Measurements from ENCODE around the gene RAMP3. TPM values are rescaled to one million over a fixed set of nuclear protein-coding genes. Genes with fewer than 3 reads are reported as not detected.
"Not testable (repeated sequence)": the region's sequence is repeated elsewhere in the genome, so short reads cannot be mapped to it uniquely, and the experiment has no call there.

The RAMP3 gene
- total and polyA plus RNA-seq, 3 experiments from 2014 or later = not detected

DNA sequence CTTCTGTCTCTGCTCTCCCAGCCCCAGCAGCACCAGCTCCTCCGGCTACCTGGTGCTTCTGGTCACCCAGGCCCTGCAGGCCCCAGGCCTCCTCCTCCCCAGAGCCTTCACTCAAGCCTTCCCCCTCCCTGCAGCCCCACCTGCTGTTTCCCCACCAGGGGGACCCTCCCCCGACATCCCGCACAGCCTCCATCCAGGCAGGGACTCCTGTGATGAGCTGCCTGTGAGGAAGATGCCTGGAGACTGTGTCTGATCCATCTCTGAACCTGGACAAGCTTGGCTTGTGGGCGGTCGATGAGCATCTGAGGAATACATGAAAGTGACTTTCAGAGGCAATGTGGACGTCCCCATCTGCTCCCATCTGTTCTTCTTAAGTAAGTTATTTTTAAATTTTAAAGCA is 45.0 kb downstream of the RAMP3 start:
- Mint-ChIP-seq H3K4me1 (peaks cover 14 to 25% (median 24%) of the 10 kb centered on the region in 3 donors), H3K36me3 (no peaks in the 10 kb centered on the region), H3K27me3 (peaks cover 0 to 2% of the 10 kb centered on the region in 2 donors), H3K4me3 (no peak overlapping the region), H3K9me3 (no peaks in the 10 kb centered on the region), H3K27ac (no peak overlapping the region)
- H3K4me1 ChIP-seq (ENCODE audit: insufficient read depth, low read length) = no peaks in the 10 kb centered on the region
- DNase-seq = no peak
- POLR2A ChIA-PET = no interaction called here
- H3K9me3 ChIP-seq (ENCODE audit: low read length) = no peaks in the 10 kb centered on the region
- H3K27me3 ChIP-seq (ENCODE audit: insufficient read depth, low read length, poor library complexity, severe bottlenecking) = no peaks in the 10 kb centered on the region
- H3K27ac ChIP-seq (ENCODE audit: low read depth, low read length) = no peak overlapping the region
- CTCF ChIA-PET = no interaction called here
- no peak overlapping the region for H3K4me3 ChIP-seq (ENCODE audit: low read length)
- no peaks in the 10 kb centered on the region for H3K36me3 ChIP-seq (ENCODE audit: insufficient read depth, low read length)

DNA sequence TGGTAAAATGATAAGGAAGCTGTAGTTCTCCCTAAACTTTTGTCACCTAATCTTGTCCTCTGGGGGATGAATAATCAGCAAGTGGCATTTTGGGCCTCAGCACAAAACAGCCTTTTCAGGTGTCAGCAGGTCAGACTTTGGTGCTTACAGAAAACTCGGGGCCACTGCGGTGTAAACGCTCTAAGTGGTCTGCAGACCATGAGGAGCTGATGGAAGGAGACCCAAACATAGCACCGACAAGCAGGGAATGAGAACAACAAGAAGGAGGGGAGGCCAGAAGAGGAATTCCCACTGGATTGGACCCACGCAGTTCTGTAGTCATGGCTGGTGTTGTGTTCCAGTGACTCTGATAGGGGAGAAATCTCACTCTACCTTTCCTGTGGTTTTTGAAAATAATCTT is 45.4 kb downstream of the RAMP3 start:
- Histone ChIP-seq H3K4me3 (ENCODE audit: low read length) (no peak overlapping the region), H3K27ac (ENCODE audit: low read depth, low read length) (no peak overlapping the region), H3K27me3 (ENCODE audit: insufficient read depth, low read length, poor library complexity, severe bottlenecking) (no peaks in the 10 kb centered on the region), H3K36me3 (ENCODE audit: insufficient read depth, low read length) (no peaks in the 10 kb centered on the region), H3K4me1 (ENCODE audit: insufficient read depth, low read length) (no peaks in the 10 kb centered on the region), H3K9me3 (ENCODE audit: low read length) (no peaks in the 10 kb centered on the region)
- H3K27ac Mint-ChIP-seq = peak overlapping the region in 1 of 8 donors; percentile 32
- ChIA-PET CTCF (no interaction called here), POLR2A (no interaction called here)
- H3K36me3 Mint-ChIP-seq = no peaks in the 10 kb centered on the region
- H3K27me3 Mint-ChIP-seq = peaks cover 0 to 2% of the 10 kb centered on the region in 2 donors
- H3K4me1 Mint-ChIP-seq = peaks cover 14 to 25% (median 24%) of the 10 kb centered on the region in 3 donors
- DNase-seq = no peak
- H3K9me3 Mint-ChIP-seq = no peaks in the 10 kb centered on the region
- no peak overlapping the region for H3K4me3 Mint-ChIP-seq

DNA sequence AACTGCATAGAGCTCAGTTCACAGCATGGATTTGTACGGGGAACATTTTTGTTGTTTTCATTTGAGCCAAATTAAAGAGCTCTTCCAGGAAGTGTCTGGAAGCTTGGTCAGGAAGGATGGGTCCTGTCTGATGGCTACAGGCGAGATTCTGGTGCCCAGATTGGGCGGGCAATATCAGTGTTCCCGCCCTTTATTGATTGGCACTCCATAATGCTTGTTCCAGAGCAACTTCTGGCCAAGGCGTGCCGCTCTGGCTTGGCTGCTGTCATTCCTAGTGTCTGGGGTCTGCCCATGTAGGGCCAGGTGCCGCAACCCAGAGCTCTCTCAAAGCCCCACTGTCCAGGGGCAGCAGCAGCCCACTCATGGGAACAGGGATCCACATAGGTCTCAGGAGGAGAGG is 45.9 kb downstream of the RAMP3 start:
- H3K27ac Mint-ChIP-seq = peak overlapping the region in 2 of 8 donors; percentile 31 to 32
- Histone ChIP-seq H3K9me3 (ENCODE audit: low read length) (no peaks in the 10 kb centered on the region), H3K27ac (ENCODE audit: low read depth, low read length) (no peak overlapping the region), H3K36me3 (ENCODE audit: insufficient read depth, low read length) (no peaks in the 10 kb centered on the region), H3K27me3 (ENCODE audit: insufficient read depth, low read length, poor library complexity, severe bottlenecking) (no peaks in the 10 kb centered on the region), H3K4me1 (ENCODE audit: insufficient read depth, low read length) (no peaks in the 10 kb centered on the region), H3K4me3 (ENCODE audit: low read length) (no peak overlapping the region)
- peaks cover 14 to 25% (median 24%) of the 10 kb centered on the region in 3 donors for H3K4me1 Mint-ChIP-seq
- no peak overlapping the region for H3K4me3 Mint-ChIP-seq
- no peaks in the 10 kb centered on the region for H3K36me3 Mint-ChIP-seq
- POLR2A ChIA-PET = no interaction called here
- no peak for DNase-seq
- CTCF ChIA-PET = no interaction called here
- no peaks in the 10 kb centered on the region for H3K9me3 Mint-ChIP-seq
- peaks cover 0 to 2% of the 10 kb centered on the region in 2 donors for H3K27me3 Mint-ChIP-seq

DNA sequence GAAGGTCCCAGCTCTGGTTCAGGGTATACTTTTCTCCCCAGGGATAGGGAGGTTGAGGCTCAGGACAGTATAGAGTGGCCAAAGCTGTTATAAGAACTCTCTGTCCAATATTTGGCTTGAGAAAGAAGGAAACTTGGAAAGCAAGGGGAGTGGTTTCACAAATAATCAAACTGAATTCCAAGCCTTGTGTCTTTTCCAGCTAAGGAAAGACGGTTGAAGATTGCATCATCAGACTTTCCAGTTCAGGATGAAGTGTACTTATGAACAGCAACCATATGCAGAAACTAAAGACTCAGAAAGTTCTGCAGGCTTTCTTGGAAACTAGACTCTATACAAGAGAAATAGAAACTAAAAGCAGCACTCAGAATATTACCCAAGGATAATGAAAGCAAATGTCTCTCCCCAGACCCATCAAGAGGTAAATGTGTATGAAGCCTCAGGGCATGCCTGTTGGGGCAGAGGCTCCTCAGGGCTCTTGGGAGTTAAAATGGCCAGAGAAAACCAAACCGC is 46.4 kb downstream of the RAMP3 start:
- H3K9me3 Mint-ChIP-seq = no peaks in the 10 kb centered on the region
- no peaks in the 10 kb centered on the region for H3K9me3 ChIP-seq (ENCODE audit: low read length)
- POLR2A ChIA-PET = no interaction called here
- no peaks in the 10 kb centered on the region for H3K4me1 ChIP-seq (ENCODE audit: insufficient read depth, low read length)
- H3K36me3 ChIP-seq (ENCODE audit: insufficient read depth, low read length) = no peaks in the 10 kb centered on the region
- CTCF ChIA-PET = no interaction called here
- no peak overlapping the region for H3K27ac ChIP-seq (ENCODE audit: low read depth, low read length)
- H3K27ac Mint-ChIP-seq = peak overlapping the region in 2 of 8 donors; percentile 39 to 63
- no peaks in the 10 kb centered on the region for H3K27me3 ChIP-seq (ENCODE audit: insufficient read depth, low read length, poor library complexity, severe bottlenecking)
- H3K4me3 ChIP-seq (ENCODE audit: low read length) = no peak overlapping the region
- H3K27me3 Mint-ChIP-seq = peaks cover 0 to 2% of the 10 kb centered on the region in 2 donors
- peaks cover 14 to 25% (median 24%) of the 10 kb centered on the region in 3 donors for H3K4me1 Mint-ChIP-seq
- H3K4me3 Mint-ChIP-seq = peak overlapping the region in 3 of 7 donors; percentile 42 to 67 (median 61)
- no peak for DNase-seq
- no peaks in the 10 kb centered on the region for H3K36me3 Mint-ChIP-seq

DNA sequence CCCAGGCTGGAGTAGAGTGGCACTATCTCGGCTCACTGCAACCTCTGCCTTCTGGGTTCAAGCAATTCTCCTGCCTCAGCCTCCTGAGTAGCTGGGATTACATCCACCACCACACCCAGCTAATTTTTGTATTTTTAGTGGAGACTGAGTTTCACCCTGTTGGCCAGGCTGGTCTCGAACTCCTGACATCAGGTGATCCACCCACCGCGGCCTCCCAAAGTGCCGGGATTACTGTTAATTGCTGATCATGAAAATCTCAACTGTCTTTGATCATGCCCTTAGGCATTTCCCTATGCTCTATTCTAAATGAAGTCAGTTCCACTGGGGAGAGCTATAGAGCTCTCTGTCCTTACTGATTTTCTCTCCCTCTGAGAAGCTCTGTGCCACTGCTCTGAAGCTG is 48.7 kb downstream of the RAMP3 start:
- H3K4me3 ChIP-seq (ENCODE audit: low read length); H3K36me3 Mint-ChIP-seq; H3K9me3 Mint-ChIP-seq; CTCF ChIA-PET; H3K4me3 Mint-ChIP-seq; POLR2A ChIA-PET; H3K27me3 ChIP-seq (ENCODE audit: insufficient read depth, low read length, poor library complexity, severe bottlenecking); H3K9me3 ChIP-seq (ENCODE audit: low read length); DNase-seq; H3K27me3 Mint-ChIP-seq; H3K27ac ChIP-seq (ENCODE audit: low read depth, low read length); H3K27ac Mint-ChIP-seq; H3K36me3 ChIP-seq (ENCODE audit: insufficient read depth, low read length); H3K4me1 ChIP-seq (ENCODE audit: insufficient read depth, low read length): not testable (repeated sequence)
- peaks cover 14 to 25% (median 24%) of the 10 kb centered on the region in 3 donors for H3K4me1 Mint-ChIP-seq

DNA sequence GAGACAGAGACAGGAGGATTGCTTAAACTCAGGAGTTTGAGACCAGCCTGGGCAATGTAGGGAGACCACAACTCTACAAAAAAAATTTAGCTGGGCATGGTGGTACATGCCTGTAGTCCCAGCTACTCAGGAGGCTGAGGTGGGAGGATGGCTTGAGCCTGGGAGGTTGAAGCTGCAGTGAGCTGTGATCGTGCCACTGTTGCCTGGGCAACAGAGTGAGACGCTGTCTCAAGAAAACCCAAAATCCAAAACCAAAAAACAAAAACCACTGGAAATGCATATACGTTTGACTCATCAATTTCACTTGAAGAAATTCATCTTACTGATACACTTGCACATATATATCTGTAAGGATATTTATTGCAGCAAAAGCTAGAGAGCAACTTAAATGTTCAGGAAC is 52.3 kb downstream of the RAMP3 start:
- H3K4me3 Mint-ChIP-seq; H3K9me3 ChIP-seq (ENCODE audit: low read length); H3K36me3 ChIP-seq (ENCODE audit: insufficient read depth, low read length); H3K36me3 Mint-ChIP-seq; H3K27ac Mint-ChIP-seq; H3K27me3 ChIP-seq (ENCODE audit: insufficient read depth, low read length, poor library complexity, severe bottlenecking); H3K9me3 Mint-ChIP-seq; POLR2A ChIA-PET; CTCF ChIA-PET; H3K27ac ChIP-seq (ENCODE audit: low read depth, low read length); H3K4me3 ChIP-seq (ENCODE audit: low read length); H3K4me1 ChIP-seq (ENCODE audit: insufficient read depth, low read length); DNase-seq: not testable (repeated sequence)
- Mint-ChIP-seq H3K27me3 (peaks cover 5 to 34% of the 10 kb centered on the region in 2 donors), H3K4me1 (peaks cover 6 to 11% (median 10%) of the 10 kb centered on the region in 3 donors)

DNA sequence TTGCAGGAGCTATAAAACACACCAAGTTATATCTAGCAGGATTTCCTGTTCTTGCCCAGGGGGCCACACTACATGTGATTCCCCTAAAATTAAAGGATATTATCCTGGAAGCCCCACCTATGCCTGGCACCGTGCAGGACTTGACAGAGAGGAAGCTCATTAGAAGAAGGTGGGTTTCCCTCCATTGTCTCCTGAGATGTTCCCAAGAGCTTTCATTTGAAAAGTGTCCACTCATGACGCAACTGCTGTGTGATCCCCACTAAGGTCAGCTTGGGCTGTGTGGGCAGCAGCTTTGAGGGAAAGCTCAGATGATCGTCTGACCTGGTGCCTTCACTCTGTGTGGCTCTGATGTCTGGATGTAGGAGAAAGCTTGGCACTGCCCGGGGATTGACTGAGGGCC is 53.5 kb downstream of the RAMP3 start:
- Histone ChIP-seq H3K4me3 (ENCODE audit: low read length) (no peak overlapping the region), H3K27ac (ENCODE audit: low read depth, low read length) (no peak overlapping the region), H3K4me1 (ENCODE audit: insufficient read depth, low read length) (no peaks in the 10 kb centered on the region), H3K9me3 (ENCODE audit: low read length) (no peaks in the 10 kb centered on the region), H3K27me3 (ENCODE audit: insufficient read depth, low read length, poor library complexity, severe bottlenecking) (no peaks in the 10 kb centered on the region), H3K36me3 (ENCODE audit: insufficient read depth, low read length) (no peaks in the 10 kb centered on the region)
- DNase-seq = no peak
- CTCF ChIA-PET = interaction anchor here (0.8 kb wide), 1 partner anchor 49 kb away, joined by 4 read pairs; no protein-coding TSS in a partner anchor
- Mint-ChIP-seq H3K27ac (no peak overlapping the region), H3K4me1 (no peaks in the 10 kb centered on the region), H3K4me3 (no peak overlapping the region), H3K27me3 (peaks cover 13 to 43% of the 10 kb centered on the region in 2 donors), H3K36me3 (peaks cover 0 to 3% (median 0%) of the 10 kb centered on the region in 3 donors), H3K9me3 (no peaks in the 10 kb centered on the region)
- POLR2A ChIA-PET = no interaction called here

DNA sequence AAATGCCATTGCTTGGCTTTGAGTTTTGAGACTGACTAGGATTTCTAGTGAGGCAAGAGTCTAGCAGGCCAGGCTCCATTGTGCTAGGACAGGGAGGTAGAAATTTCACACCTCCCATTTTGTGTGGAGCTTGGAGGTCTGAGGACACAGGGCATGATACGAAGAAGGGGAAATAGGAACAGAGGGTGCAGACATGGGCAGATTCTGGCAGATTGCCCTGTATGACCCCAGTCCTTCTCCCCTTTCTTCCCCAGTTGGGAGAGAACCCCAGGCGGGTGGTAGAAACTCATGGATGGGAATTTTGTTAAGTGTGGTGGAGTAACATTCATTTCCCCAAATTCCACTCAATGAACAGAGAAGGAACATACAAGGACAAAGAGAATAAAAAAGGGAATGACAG is 54.4 kb downstream of the RAMP3 start:
- Mint-ChIP-seq H3K27ac (no peak overlapping the region), H3K27me3 (peaks cover 14 to 46% of the 10 kb centered on the region in 2 donors), H3K36me3 (peaks cover 0 to 3% (median 0%) of the 10 kb centered on the region in 3 donors), H3K4me3 (no peak overlapping the region), H3K9me3 (no peaks in the 10 kb centered on the region), H3K4me1 (no peaks in the 10 kb centered on the region)
- no peak overlapping the region for H3K27ac ChIP-seq (ENCODE audit: low read depth, low read length)
- CTCF ChIA-PET = no interaction called here
- no peak for DNase-seq
- no peaks in the 10 kb centered on the region for H3K36me3 ChIP-seq (ENCODE audit: insufficient read depth, low read length)
- H3K4me3 ChIP-seq (ENCODE audit: low read length) = no peak overlapping the region
- H3K4me1 ChIP-seq (ENCODE audit: insufficient read depth, low read length) = no peaks in the 10 kb centered on the region
- H3K9me3 ChIP-seq (ENCODE audit: low read length) = no peaks in the 10 kb centered on the region
- H3K27me3 ChIP-seq (ENCODE audit: insufficient read depth, low read length, poor library complexity, severe bottlenecking) = no peaks in the 10 kb centered on the region
- POLR2A ChIA-PET = no interaction called here

DNA sequence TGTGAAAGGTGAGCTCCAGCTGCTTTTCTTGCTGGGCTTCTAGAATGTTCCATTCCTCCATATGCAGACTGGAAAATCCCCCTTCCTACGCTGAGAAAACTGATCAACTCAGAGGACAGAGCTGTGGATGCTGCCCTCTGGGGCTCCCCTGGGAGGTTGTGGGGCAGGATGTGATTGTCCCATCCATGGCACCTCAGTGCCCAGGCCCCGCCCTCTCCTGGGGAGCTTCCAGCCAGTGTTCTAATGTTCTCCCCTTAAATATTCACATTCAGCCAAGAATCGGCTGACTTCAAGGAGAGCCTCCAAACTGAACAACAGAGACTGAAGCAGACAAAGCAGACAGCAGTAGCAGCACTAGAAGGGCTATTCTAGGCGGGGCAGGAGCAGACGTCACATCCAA is 55.0 kb downstream of the RAMP3 start:
- Mint-ChIP-seq H3K9me3 (no peaks in the 10 kb centered on the region), H3K36me3 (peaks cover 0 to 3% (median 0%) of the 10 kb centered on the region in 3 donors), H3K4me1 (no peaks in the 10 kb centered on the region), H3K4me3 (no peak overlapping the region), H3K27ac (no peak overlapping the region), H3K27me3 (peaks cover 13 to 49% of the 10 kb centered on the region in 2 donors)
- no peaks in the 10 kb centered on the region for H3K27me3 ChIP-seq (ENCODE audit: insufficient read depth, low read length, poor library complexity, severe bottlenecking)
- no peaks in the 10 kb centered on the region for H3K9me3 ChIP-seq (ENCODE audit: low read length)
- H3K36me3 ChIP-seq (ENCODE audit: insufficient read depth, low read length) = no peaks in the 10 kb centered on the region
- H3K27ac ChIP-seq (ENCODE audit: low read depth, low read length) = no peak overlapping the region
- H3K4me3 ChIP-seq (ENCODE audit: low read length) = no peak overlapping the region
- ChIA-PET POLR2A (no interaction called here), CTCF (no interaction called here)
- H3K4me1 ChIP-seq (ENCODE audit: insufficient read depth, low read length) = no peaks in the 10 kb centered on the region
- no peak for DNase-seq
